ENCODE data around the gene FAM114A2. TPM values are rescaled to one million over a fixed set of nuclear protein-coding genes. Genes with fewer than 3 reads are reported as not detected.
A peak's percentile ranks its signal among the peaks of the same experiment; 100 is the strongest.
"Not testable (repeated sequence)": the region's sequence is repeated elsewhere in the genome, so short reads cannot be mapped to it uniquely, and the experiment has no call there.

The FAM114A2 gene
- total RNA-seq, 1 donor from 2014 or later = 32.3 TPM

DNA sequence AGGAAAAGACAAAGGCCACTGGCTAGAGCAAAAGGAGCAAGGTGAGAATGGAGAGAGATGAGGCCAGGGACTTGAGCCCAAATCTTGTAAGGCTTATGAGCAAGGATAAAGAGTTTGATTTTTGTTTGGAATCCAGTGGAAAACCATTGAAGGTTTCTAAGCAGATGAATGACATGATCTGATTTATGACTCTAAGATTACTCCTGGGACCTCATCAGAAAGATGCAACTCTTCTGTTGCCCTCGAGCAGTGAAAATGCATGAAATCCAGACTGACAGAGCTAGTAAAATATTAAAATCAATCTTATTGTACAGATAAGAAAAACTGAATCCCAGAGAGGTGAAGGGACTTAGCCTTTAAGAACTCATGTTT is 734 bp upstream of the FAM114A2 start:
- Histone ChIP-seq H3K27ac (replicated peaks) (peak overlapping the region; percentile 93), H3K27me3 (ENCODE audit: low read depth) (no peaks in the 10 kb centered on the region), H3K9me3 (replicated peaks) (no peaks in the 10 kb centered on the region), H3K4me1 (peaks cover 81% of the 10 kb centered on the region), H3K36me3 (no peaks in the 10 kb centered on the region), H3K4me3 (peak overlapping the region; percentile 90)
- no peak for DNase-seq
- TF ChIP-seq, protein P1, sequence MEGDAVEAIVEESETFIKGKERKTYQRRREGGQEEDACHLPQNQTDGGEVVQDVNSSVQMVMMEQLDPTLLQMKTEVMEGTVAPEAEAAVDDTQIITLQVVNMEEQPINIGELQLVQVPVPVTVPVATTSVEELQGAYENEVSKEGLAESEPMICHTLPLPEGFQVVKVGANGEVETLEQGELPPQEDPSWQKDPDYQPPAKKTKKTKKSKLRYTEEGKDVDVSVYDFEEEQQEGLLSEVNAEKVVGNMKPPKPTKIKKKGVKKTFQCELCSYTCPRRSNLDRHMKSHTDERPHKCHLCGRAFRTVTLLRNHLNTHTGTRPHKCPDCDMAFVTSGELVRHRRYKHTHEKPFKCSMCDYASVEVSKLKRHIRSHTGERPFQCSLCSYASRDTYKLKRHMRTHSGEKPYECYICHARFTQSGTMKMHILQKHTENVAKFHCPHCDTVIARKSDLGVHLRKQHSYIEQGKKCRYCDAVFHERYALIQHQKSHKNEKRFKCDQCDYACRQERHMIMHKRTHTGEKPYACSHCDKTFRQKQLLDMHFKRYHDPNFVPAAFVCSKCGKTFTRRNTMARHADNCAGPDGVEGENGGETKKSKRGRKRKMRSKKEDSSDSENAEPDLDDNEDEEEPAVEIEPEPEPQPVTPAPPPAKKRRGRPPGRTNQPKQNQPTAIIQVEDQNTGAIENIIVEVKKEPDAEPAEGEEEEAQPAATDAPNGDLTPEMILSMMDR (IDR thresholded peaks at IDR 0.05; ENCODE audit: borderline replicate concordance) = no peak
- intact Hi-C loops (cut with micrococcal nuclease) = no loop called here

DNA sequence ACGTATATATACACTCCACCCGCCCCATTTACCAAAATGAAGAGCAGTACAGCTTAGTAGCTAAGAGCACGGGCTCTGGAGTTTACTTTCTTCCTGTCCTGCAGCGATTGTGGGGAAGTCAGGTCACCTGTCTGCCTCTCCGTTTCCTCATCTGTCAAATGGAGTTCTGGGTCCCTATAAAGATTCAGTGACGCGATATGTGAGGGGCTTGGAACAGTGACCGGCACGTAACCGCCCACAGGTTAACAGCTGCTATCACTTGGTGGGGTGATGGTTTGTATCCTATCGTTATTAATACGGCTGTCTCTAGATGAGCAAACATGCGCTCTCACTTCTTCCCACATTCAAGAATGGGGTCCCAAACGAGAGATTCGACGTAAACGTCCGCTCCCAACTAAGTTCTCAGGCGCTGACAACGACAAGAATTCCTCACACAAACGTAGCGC is 426 bp downstream of the FAM114A2 start:
- no peaks in the 10 kb centered on the region for H3K27me3 ChIP-seq (ENCODE audit: low read depth)
- no peak for DNase-seq
- H3K4me3 ChIP-seq = peak overlapping the region; percentile 90
- peaks cover 70% of the 10 kb centered on the region for H3K4me1 ChIP-seq
- intact Hi-C loops (cut with micrococcal nuclease) = no loop called here
- TF ChIP-seq, protein P1 (IDR thresholded peaks at IDR 0.05; ENCODE audit: borderline replicate concordance) = no peak
- no peaks in the 10 kb centered on the region for H3K9me3 ChIP-seq (replicated peaks)
- H3K27ac ChIP-seq (replicated peaks) = peak overlapping the region; percentile 93
- peaks cover 8% of the 10 kb centered on the region for H3K36me3 ChIP-seq

DNA sequence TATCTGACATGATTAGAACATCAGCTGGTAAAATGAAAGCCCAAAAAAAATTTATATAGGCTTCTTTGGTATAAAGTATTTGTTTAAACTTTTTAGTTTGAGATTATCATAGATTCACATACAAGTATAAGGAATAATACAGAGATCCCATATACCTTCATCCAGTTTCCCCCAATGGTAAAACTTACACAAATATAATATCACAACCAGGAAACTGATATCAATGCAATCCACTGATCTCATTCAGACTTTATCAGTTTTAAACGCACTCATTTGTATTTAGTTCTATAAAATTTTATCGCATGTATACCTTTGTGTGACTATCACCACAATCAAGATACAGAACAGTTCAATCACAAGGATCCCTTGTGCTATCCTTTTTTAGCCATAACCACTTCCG is 3.8 kb downstream of the FAM114A2 start:
- no peaks in the 10 kb centered on the region for H3K27me3 ChIP-seq (ENCODE audit: low read depth)
- TF ChIP-seq, protein P1 (IDR thresholded peaks at IDR 0.05; ENCODE audit: borderline replicate concordance) = no peak
- H3K4me3 ChIP-seq = no peak overlapping the region
- no peaks in the 10 kb centered on the region for H3K9me3 ChIP-seq (replicated peaks)
- H3K36me3 ChIP-seq = peaks cover 27% of the 10 kb centered on the region
- no peak overlapping the region for H3K27ac ChIP-seq (replicated peaks)
- no peak for DNase-seq
- intact Hi-C loops (cut with micrococcal nuclease) = no loop called here
- peaks cover 37% of the 10 kb centered on the region for H3K4me1 ChIP-seq

DNA sequence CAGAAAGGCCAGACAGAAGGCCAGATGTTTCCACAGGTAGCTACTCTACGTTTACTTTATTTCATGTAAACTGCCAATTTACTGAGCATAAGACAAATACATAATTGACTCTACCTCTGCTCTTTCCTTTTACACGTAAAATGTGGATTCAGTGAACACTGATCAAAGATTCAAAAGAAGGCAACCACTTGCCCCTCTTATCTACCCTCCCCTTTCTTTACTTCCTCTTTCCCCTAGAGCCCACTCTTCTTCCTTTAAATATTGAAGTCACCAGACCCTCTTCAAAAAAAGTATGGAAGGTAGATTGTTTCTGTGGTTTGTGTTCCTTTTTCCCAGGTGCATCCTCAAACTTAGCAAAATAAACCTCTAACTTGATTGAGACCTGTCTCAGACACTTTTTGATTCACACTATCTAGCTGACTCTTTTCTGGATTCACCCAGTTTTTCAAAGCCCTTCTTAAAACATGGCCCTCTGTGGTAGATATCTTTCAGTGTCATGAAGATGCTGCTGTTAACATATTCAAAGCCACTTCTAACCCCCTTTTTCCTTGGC is 6.7 kb downstream of the FAM114A2 start:
- H3K9me3 ChIP-seq (replicated peaks) = no peaks in the 10 kb centered on the region
- no peaks in the 10 kb centered on the region for H3K27me3 ChIP-seq (ENCODE audit: low read depth)
- intact Hi-C loops (cut with micrococcal nuclease) = no loop called here
- DNase-seq = no peak
- H3K27ac ChIP-seq (replicated peaks) = no peak overlapping the region
- peaks cover 9% of the 10 kb centered on the region for H3K4me1 ChIP-seq
- H3K4me3 ChIP-seq = no peak overlapping the region
- TF ChIP-seq, protein P1 (IDR thresholded peaks at IDR 0.05; ENCODE audit: borderline replicate concordance) = no peak
- H3K36me3 ChIP-seq = peaks cover 45% of the 10 kb centered on the region

DNA sequence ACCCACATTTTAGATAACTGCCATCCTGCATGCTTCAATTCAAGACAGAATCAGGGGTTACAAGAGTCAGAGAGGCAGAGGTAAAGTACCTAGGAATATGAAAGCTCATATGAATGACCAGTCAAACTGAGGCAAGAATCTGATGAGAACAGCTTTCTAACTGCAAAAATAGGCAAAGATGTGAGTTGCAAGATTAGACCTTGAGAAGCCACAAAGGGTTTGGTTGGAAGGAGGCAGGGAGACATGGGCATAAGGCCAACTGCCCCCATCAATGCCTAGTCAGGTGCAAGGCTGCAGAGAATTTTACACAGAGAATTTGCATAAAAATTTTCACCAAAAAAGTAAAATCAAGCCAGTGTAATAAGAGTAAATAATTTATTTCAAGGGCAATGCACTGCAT is 12.8 kb downstream of the FAM114A2 start:
- TF ChIP-seq, protein P1 (IDR thresholded peaks at IDR 0.05; ENCODE audit: borderline replicate concordance) = no peak
- no peak for DNase-seq
- intact Hi-C loops (cut with micrococcal nuclease) = no loop called here
- Histone ChIP-seq H3K36me3 (peaks cover 54% of the 10 kb centered on the region), H3K27ac (replicated peaks) (no peak overlapping the region), H3K27me3 (ENCODE audit: low read depth) (no peaks in the 10 kb centered on the region), H3K9me3 (replicated peaks) (no peaks in the 10 kb centered on the region), H3K4me3 (no peak overlapping the region), H3K4me1 (no peaks in the 10 kb centered on the region)

DNA sequence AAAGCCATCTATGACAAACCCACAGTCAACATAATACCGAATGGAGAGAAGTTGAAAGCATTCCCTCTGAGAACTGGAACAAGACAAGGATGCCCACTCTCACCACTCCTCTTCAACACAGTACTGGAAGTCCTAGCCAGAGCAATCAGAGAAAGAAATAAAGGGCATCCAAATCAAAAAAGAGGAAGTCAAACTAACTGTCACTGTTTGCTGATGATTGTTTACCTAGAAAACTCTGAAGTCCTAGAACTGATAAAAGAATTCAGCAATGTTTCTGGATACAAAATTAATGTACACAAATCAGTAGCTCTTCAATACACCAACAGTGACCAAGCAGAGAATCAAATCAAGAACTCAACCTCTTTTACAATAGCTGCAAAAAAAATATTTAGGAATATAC is 19.8 kb downstream of the FAM114A2 start:
- DNase-seq; H3K4me3 ChIP-seq; intact Hi-C loops (cut with micrococcal nuclease); H3K9me3 ChIP-seq (replicated peaks); H3K27me3 ChIP-seq (ENCODE audit: low read depth); H3K27ac ChIP-seq (replicated peaks): not testable (repeated sequence)
- H3K36me3 ChIP-seq = peaks cover 36% of the 10 kb centered on the region
- peaks cover 14% of the 10 kb centered on the region for H3K4me1 ChIP-seq

All from left ventricle myocardium inferior (tissue), 1 donor.